B cell (primary cell): ENCODE measurements around the gene SMURF1. TPM values are rescaled to one million over a fixed set of nuclear protein-coding genes. Genes with fewer than 3 reads are reported as not detected.
A peak's percentile ranks its signal among the peaks of the same experiment; 100 is the strongest.

Experiments
- ATAC-seq: fragments of 200-7000 bp; cut with Tn5 transposase; one replicate; pipeline ENCODE4 v1.10.0; 2021; ENCODE audit warnings: low read depth, mild to moderate bottlenecking, moderate number of reproducible peaks, moderate library complexity
- CTCF ChIA-PET: fragments of 350-600 bp; sonication (Branson Sonifier 250); formaldehyde crosslinking; loops from one replicate; lab custom pipeline; 2021; ENCODE audit warnings: antibody characterized with exemption, inconsistent platforms; lab: Charles Lee
- POLR2A ChIA-PET: fragments of 350-600 bp; sonication (Branson Sonifier 250); formaldehyde crosslinking; loops from one replicate; lab custom pipeline; 2021; ENCODE audit warnings: antibody characterized with exemption; lab: Charles Lee
- DNase-seq: peaks from one replicate; pipeline ENCODE4 v3.0.0; 2013
- H2AFZ ChIP-seq: 2 replicates; pipeline ENCODE4 v1.6.1; 2012; ENCODE audit warnings: mild to moderate bottlenecking, low read depth, low read length; ENCODE audit not compliant: insufficient read depth, poor library complexity, severe bottlenecking
- H3K27ac ChIP-seq, 2 donors: 1 replicate in 1 of 2; 2 replicates in 1 of 2; pipeline ENCODE4 v1.5.1; 2012 to 2013; ENCODE audit warnings: low read length in 2 of 2, mild to moderate bottlenecking in 2 of 2, moderate library complexity in 1 of 2
- H3K27me3 ChIP-seq, 4 experiments: fragments of 200-600 bp in 1 of 4; sonication (generic) in 1 of 4; replicated peaks in 1 of 4; 1 replicate in 2 of 4; 2 replicates in 2 of 4; pipeline versions ENCODE4 v1.6.1 to v1.7.0; 2013 to 2016; ENCODE audit warnings: low read length in 3 of 4, mild to moderate bottlenecking in 2 of 4, mixed read lengths in 1 of 4, moderate library complexity in 1 of 4; ENCODE audit not compliant: insufficient read depth in 4 of 4, control insufficient read depth in 3 of 4; ENCODE audit errors: control extremely low read depth in 1 of 4
- H3K36me3 ChIP-seq, 2 experiments: replicated peaks in 1 of 2; 1 replicate in 1 of 2; 2 replicates in 1 of 2; pipeline versions ENCODE4 v1.6.1 to v1.7.1; 2013; ENCODE audit warnings: low read length in 1 of 2; ENCODE audit not compliant: insufficient read depth in 2 of 2, control insufficient read depth in 1 of 2; ENCODE audit errors: control extremely low read depth in 1 of 2, extremely low read depth in 1 of 2
- H3K4me1 ChIP-seq, 2 donors: fragments of 200-600 bp in 1 of 2; sonication (generic) in 1 of 2; 1 replicate in 1 of 2; 2 replicates in 1 of 2; pipeline versions ENCODE4 v1.5.1 to v1.6.1; 2013 to 2017; ENCODE audit warnings: low read length in 2 of 2; ENCODE audit not compliant: control insufficient read depth in 2 of 2, insufficient read depth in 2 of 2
- H3K4me2 ChIP-seq: replicated peaks from 2 replicates; pipeline ENCODE3; 2012; ENCODE audit warnings: mild to moderate bottlenecking, low read depth, low read length; ENCODE audit not compliant: poor library complexity, severe bottlenecking
- H3K4me3 ChIP-seq, 5 experiments: fragments of 200-600 bp in 1 of 5; sonication (generic) in 1 of 5; 1 replicate in 3 of 5; 2 replicates in 2 of 5; pipeline versions ENCODE4 v1.5.1 to v1.7.0; 2011 to 2016; ENCODE audit warnings: low read length in 4 of 5, mild to moderate bottlenecking in 4 of 5, low read depth in 2 of 5, control low read depth in 1 of 5, moderate library complexity in 1 of 5; ENCODE audit not compliant: insufficient read depth in 1 of 5; ENCODE audit errors: control extremely low read depth in 1 of 5, extremely low read depth in 1 of 5
- H3K79me2 ChIP-seq: fragments of 200-600 bp; sonication (generic); one replicate; pipeline ENCODE4 v1.6.0; 2016; ENCODE audit warnings: low read length; ENCODE audit not compliant: control insufficient read depth, insufficient read depth
- H3K9ac ChIP-seq: fragments of 200-600 bp; sonication (generic); 2 replicates; pipeline ENCODE4 v1.6.1; 2017; ENCODE audit warnings: mild to moderate bottlenecking, low read length, moderate library complexity
- H3K9me3 ChIP-seq, 3 donors: one replicate each; pipeline versions ENCODE4 v1.6.1 to v1.7.1; 2013; ENCODE audit warnings: low read length in 2 of 3; ENCODE audit not compliant: control insufficient read depth in 2 of 3, insufficient read depth in 1 of 3; ENCODE audit errors: control extremely low read depth in 1 of 3
- H4K20me1 ChIP-seq: 2 replicates; pipeline ENCODE4 v1.6.0; 2012; ENCODE audit warnings: mild to moderate bottlenecking, low read length; ENCODE audit not compliant: insufficient read depth, control insufficient read depth, poor library complexity, severe bottlenecking
- H3K27ac Mint-ChIP-seq: one replicate; pipeline ENCODE4 v1.8.0; 2021; ENCODE audit warnings: mixed read lengths
- H3K27me3 Mint-ChIP-seq: one replicate; pipeline ENCODE4 v1.8.0; 2021; ENCODE audit warnings: mixed read lengths
- H3K4me1 Mint-ChIP-seq: one replicate; pipeline ENCODE4 v1.8.0; 2021; ENCODE audit warnings: mixed read lengths
- H3K4me3 Mint-ChIP-seq: one replicate; pipeline ENCODE4 v1.8.0; 2021; ENCODE audit warnings: mixed read lengths
- H3K9me3 Mint-ChIP-seq: one replicate; pipeline ENCODE4 v1.8.0; 2022; ENCODE audit warnings: mixed read lengths; ENCODE audit not compliant: insufficient read depth
- CTCF ChIP-seq: fragments of 200-600 bp; IDR thresholded peaks from one replicate; pipeline ENCODE4 v1.8.0; 2022; ENCODE audit warnings: antibody characterized with exemption, mild to moderate bottlenecking
- EZH2 ChIP-seq: IDR thresholded peaks from 2 replicates; pipeline ENCODE4 v1.6.1; 2012; ENCODE audit warnings: borderline replicate concordance, low read depth, mild to moderate bottlenecking, moderate library complexity, low read length; ENCODE audit not compliant: insufficient read depth, poor library complexity, severe bottlenecking
- WGBS: methylation state at CpG from one replicate; pipeline ENCODE4 v1.1.5; 2013; ENCODE audit warnings: missing lambda C conversion rate; ENCODE audit not compliant: insufficient coverage; 5-methylcytosine and 5-hydroxymethylcytosine counted together
- intact Hi-C: fragments of 100-400 bp; cut with micrococcal nuclease; formaldehyde crosslinking; loops from one replicate; pipeline ENCODE4 v1.10.0; 2022
- polyA plus RNA-seq: library from polyadenylated mRNA; depleted of rRNA; stranded (reverse); fragments of >200 nt; gene quantifications from 2 replicates; pipeline ENCODE4 v1.2.3, GENCODE V29; 2012
- total RNA-seq, 2 donors: library from RNA; stranded (reverse); fragments of 120-200 nt in 1 of 2; gene quantifications; 1 replicate in 1 of 2; 2 replicates in 1 of 2; pipeline versions ENCODE4 v1.2.3 to v1.2.4, GENCODE V29; 2013 to 2022

SMURF1 gene
- total and polyA plus RNA-seq, 2 donors (not counting 1 experiment from before 2014, with no cell fraction given): 7.5 to 28.6 TPM

GRCh38 chr7:99140813-99141212 lies 3.1 kb downstream of the SMURF1 start:
- POLR2A ChIA-PET: no interaction called here
- CTCF ChIA-PET: interaction anchor here (0.7 kb wide), 1 partner anchor 116 kb away, joined by 4 read pairs; no protein-coding TSS in a partner anchor
- peak overlapping the region in 1 of 2 donors; percentile 31 for H3K27ac ChIP-seq
- 100% methylated on average over 2 of the region's 6 CpGs for WGBS
- no peak overlapping the region for H3K4me3 ChIP-seq
- no peak overlapping the region for H3K9ac ChIP-seq
- H3K36me3 ChIP-seq: no peaks in the 10 kb centered on the region
- H4K20me1 ChIP-seq: peaks cover 39% of the 10 kb centered on the region
- Mint-ChIP-seq H3K4me3 (no peak overlapping the region), H3K27me3 (no peaks in the 10 kb centered on the region), H3K9me3 (no peaks in the 10 kb centered on the region), H3K4me1 (peaks cover 49% of the 10 kb centered on the region), H3K27ac (no peak overlapping the region)
- DNase-seq (no peak), ATAC-seq (no peak)
- peaks cover 62% of the 10 kb centered on the region for H3K79me2 ChIP-seq
- no peak for TF ChIP-seq EZH2
- no peak for TF ChIP-seq CTCF
- no peaks in the 10 kb centered on the region for H3K27me3 ChIP-seq
- peaks cover 0 to 7% (median 0%) of the 10 kb centered on the region in 3 donors for H3K9me3 ChIP-seq
- intact Hi-C loops: loop anchor here (10.0 kb wide), 2 partner anchors 234 to 266 kb away; partner anchors contain the start of genes ARPC1B, TMEM130 and TRRAP
- H3K4me2 ChIP-seq: no peak overlapping the region
- peaks cover 0 to 20% of the 10 kb centered on the region in 2 donors for H3K4me1 ChIP-seq
- no peak overlapping the region for H2AFZ ChIP-seq

- peaks cover 39% of the 10 kb centered on the region for H4K20me1 ChIP-seq
- no peak overlapping the region for H3K4me3 Mint-ChIP-seq
- DNase-seq: no peak
- POLR2A ChIA-PET: no interaction called here
- H3K36me3 ChIP-seq: no peaks in the 10 kb centered on the region
- H3K79me2 ChIP-seq: peaks cover 73% of the 10 kb centered on the region
- no peaks in the 10 kb centered on the region for H3K9me3 Mint-ChIP-seq
- peaks cover 0 to 13% of the 10 kb centered on the region in 2 donors for H3K4me1 ChIP-seq
- no peak overlapping the region for H3K4me3 ChIP-seq
- intact Hi-C loops: no loop called here
- H3K9ac ChIP-seq: no peak overlapping the region
- H3K27me3 ChIP-seq: no peaks in the 10 kb centered on the region
- no peak for TF ChIP-seq CTCF
- TF ChIP-seq EZH2: no peak
- H3K4me1 Mint-ChIP-seq: peaks cover 54% of the 10 kb centered on the region
- no peak overlapping the region for H3K27ac ChIP-seq
- H3K4me2 ChIP-seq: no peak overlapping the region
- no peak overlapping the region for H3K27ac Mint-ChIP-seq
- CTCF ChIA-PET: no interaction called here
- no peaks in the 10 kb centered on the region for H3K27me3 Mint-ChIP-seq
- H3K9me3 ChIP-seq: peaks cover 0 to 7% (median 0%) of the 10 kb centered on the region in 3 donors
- ATAC-seq: no peak
- no peak overlapping the region for H2AFZ ChIP-seq
Observed at GRCh38 chr7:99139036-99139435, 4.9 kb downstream of the SMURF1 start.
